Effector memory CD4-positive, alpha-beta T cell (primary cell): ENCODE measurements around the gene CTXND1.

Source experiments
- DNase-seq, 3 donors: peaks; one replicate each; pipeline ENCODE4 v3.0.0-alpha.2; 2020
- H3K27ac ChIP-seq: 2 replicates; pipeline ENCODE4 v1.7.0; 2013; ENCODE audit warnings: mild to moderate bottlenecking, low read length, moderate library complexity; ENCODE audit not compliant: insufficient read depth, poor library complexity, severe bottlenecking
- H3K27me3 ChIP-seq: replicated peaks from 2 replicates; pipeline ENCODE4 v1.7.0; 2013; ENCODE audit warnings: mild to moderate bottlenecking, low read length; ENCODE audit not compliant: insufficient read depth, control insufficient read depth, poor library complexity, severe bottlenecking
- H3K36me3 ChIP-seq: 2 replicates; pipeline ENCODE4 v1.7.0; 2013; ENCODE audit warnings: mild to moderate bottlenecking, low read length, moderate library complexity; ENCODE audit not compliant: control insufficient read depth, insufficient read depth
- H3K4me1 ChIP-seq: 2 replicates; pipeline ENCODE4 v1.7.0; 2013; ENCODE audit warnings: low read length, mild to moderate bottlenecking; ENCODE audit not compliant: control insufficient read depth, insufficient read depth, poor library complexity, severe bottlenecking
- H3K4me3 ChIP-seq: 2 replicates; pipeline ENCODE4 v1.7.0; 2013; ENCODE audit warnings: low read length, low read depth, mild to moderate bottlenecking; ENCODE audit not compliant: insufficient read depth, poor library complexity, severe bottlenecking
- H3K9me3 ChIP-seq: 2 replicates; pipeline ENCODE4 v1.7.0; 2013; ENCODE audit warnings: mild to moderate bottlenecking, low read length, moderate library complexity; ENCODE audit not compliant: control insufficient read depth

The CTXND1 gene

DNA sequence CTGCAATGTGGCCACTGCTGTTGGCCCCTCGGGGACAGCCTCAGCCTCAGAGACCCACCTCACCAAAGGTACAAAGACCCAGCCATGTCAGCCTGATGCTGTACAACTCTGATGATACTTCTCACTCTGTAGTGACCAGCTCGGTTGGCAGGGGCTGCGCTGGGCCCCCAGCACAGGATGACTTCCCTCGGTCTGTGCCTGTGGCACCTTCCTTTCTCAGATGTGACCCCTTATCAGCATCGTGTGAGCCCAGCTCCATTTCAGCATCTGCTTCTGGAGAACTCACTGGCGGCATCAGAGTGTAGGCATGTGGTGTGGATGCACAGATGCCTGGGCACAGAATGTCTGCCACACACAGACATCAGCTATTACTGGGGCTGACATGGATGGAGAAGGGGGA lies 25.1 kb upstream of the CTXND1 start:
- H3K4me3 ChIP-seq, result no peak overlapping the region
- no peak for DNase-seq
- H3K4me1 ChIP-seq, result no peaks in the 10 kb centered on the region
- no peaks in the 10 kb centered on the region for H3K27me3 ChIP-seq
- H3K27ac ChIP-seq, result no peak overlapping the region
- no peaks in the 10 kb centered on the region for H3K36me3 ChIP-seq
- H3K9me3 ChIP-seq, result no peaks in the 10 kb centered on the region

DNA sequence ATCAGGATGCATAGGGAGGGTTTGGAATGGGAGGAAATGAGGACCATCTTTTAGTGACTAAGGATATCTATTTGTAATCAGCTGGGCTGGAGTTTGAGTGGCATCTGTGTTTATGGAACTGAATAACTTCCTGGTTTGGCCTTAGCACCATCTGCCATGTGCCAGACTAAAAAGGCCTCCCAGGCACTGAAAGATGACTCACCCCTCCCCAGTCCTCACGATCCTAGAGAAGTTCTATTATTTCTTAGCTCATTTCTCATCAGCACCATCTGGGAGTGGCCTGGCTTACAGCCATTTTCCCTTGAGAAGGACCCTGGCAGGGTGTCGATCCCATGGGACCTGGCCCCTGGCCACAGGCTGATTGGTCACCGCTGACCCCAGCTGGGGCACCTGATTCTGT lies 23.9 kb upstream of the CTXND1 start:
- Histone ChIP-seq H3K36me3 (no peaks in the 10 kb centered on the region), H3K4me3 (no peak overlapping the region), H3K27me3 (no peaks in the 10 kb centered on the region), H3K4me1 (no peaks in the 10 kb centered on the region), H3K27ac (no peak overlapping the region), H3K9me3 (no peaks in the 10 kb centered on the region)
- DNase-seq, result no peak

DNA sequence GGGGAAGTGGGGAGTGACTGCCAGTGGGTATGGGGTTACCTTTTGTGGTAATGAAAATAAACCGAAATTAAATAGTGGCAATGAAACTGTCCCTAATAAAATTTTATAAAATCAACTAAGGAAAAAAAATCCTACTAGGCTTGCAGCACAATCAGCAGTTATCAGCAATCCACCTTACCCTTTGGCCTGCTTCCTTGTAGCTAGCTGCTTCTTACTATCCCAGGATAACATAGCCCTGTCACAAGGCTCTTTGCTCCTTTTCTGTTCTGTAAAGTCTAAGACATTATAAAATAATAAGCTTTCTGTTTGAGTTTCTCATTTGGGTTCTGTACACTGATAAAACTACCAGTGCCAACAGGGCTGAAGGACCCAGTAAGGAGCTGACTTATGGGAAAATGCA lies 23.0 kb upstream of the CTXND1 start:
- Histone ChIP-seq H3K4me3 (no peak overlapping the region), H3K9me3 (no peaks in the 10 kb centered on the region), H3K36me3 (no peaks in the 10 kb centered on the region), H3K4me1 (no peaks in the 10 kb centered on the region), H3K27me3 (no peaks in the 10 kb centered on the region), H3K27ac (no peak overlapping the region)
- DNase-seq, result no peak

DNA sequence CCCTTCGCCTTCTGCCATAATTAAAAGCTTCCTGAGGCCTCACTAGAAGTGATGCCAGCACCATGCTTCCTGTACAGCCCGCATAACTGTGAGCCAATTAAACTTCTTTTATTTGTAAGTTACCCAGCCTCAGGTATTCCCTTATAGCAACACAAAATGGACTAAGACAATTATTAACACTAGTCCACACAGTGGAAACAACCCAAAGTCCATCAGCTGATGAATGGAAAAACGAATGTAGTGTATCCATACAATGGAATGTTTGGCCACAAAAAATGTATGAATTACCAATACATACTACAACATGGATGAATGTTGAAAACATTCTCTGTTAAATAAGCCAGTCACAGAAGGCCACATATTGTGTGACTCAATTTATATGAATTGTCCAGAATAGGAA lies 22.5 kb upstream of the CTXND1 start:
- no peaks in the 10 kb centered on the region for H3K4me1 ChIP-seq
- H3K9me3 ChIP-seq, result no peaks in the 10 kb centered on the region
- no peak overlapping the region for H3K4me3 ChIP-seq
- no peak overlapping the region for H3K27ac ChIP-seq
- no peaks in the 10 kb centered on the region for H3K27me3 ChIP-seq
- no peaks in the 10 kb centered on the region for H3K36me3 ChIP-seq
- no peak for DNase-seq

- no peaks in the 10 kb centered on the region for H3K27me3 ChIP-seq
- H3K27ac ChIP-seq, result no peak overlapping the region
- no peaks in the 10 kb centered on the region for H3K36me3 ChIP-seq
- H3K9me3 ChIP-seq, result no peaks in the 10 kb centered on the region
- no peaks in the 10 kb centered on the region for H3K4me1 ChIP-seq
- no peak overlapping the region for H3K4me3 ChIP-seq
- no peak for DNase-seq
Observed at GRCh38 chr15:80272987-80273386, 21.0 kb upstream of the CTXND1 start.

GRCh38 chr15:80270472-80270871 lies 18.5 kb upstream of the CTXND1 start:
- Histone ChIP-seq H3K27me3 (no peaks in the 10 kb centered on the region), H3K27ac (no peak overlapping the region), H3K4me1 (no peaks in the 10 kb centered on the region), H3K36me3 (no peaks in the 10 kb centered on the region), H3K4me3 (no peak overlapping the region), H3K9me3 (no peaks in the 10 kb centered on the region)
- no peak for DNase-seq

GRCh38 chr15:80268101-80268500 lies 16.1 kb upstream of the CTXND1 start:
- no peak for DNase-seq

DNA sequence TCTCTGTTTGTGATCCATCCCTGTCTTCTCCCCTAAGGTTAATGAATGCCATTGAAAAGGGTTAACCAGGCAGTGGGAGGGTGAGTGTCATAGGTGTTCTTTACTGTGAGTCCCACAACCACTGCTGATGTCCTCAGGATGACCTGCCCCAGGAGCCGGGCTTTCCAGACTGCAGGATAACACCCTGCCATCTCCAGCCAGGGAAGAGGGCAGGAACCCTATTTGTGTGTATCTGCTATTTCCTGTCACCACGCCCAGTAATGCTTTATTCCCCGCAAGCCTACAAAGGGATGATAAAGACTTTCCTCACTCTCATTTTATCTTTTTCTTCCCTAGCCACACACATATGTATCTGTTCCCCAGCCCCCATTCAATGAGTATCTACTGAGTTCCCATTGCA lies 15.6 kb upstream of the CTXND1 start:
- H3K4me3 ChIP-seq, result no peak overlapping the region
- no peaks in the 10 kb centered on the region for H3K4me1 ChIP-seq
- no peak for DNase-seq
- H3K27ac ChIP-seq, result no peak overlapping the region
- H3K27me3 ChIP-seq, result no peaks in the 10 kb centered on the region
- H3K9me3 ChIP-seq, result no peaks in the 10 kb centered on the region
- H3K36me3 ChIP-seq, result no peaks in the 10 kb centered on the region

More at GRCh38 chr15:80268101-80268500, 16.1 kb upstream of the CTXND1 start:
- H3K27me3 ChIP-seq, result no peaks in the 10 kb centered on the region
- H3K4me1 ChIP-seq, result no peaks in the 10 kb centered on the region
- no peak overlapping the region for H3K4me3 ChIP-seq
- no peaks in the 10 kb centered on the region for H3K36me3 ChIP-seq
- no peak overlapping the region for H3K27ac ChIP-seq
- H3K9me3 ChIP-seq, result no peaks in the 10 kb centered on the region

DNA sequence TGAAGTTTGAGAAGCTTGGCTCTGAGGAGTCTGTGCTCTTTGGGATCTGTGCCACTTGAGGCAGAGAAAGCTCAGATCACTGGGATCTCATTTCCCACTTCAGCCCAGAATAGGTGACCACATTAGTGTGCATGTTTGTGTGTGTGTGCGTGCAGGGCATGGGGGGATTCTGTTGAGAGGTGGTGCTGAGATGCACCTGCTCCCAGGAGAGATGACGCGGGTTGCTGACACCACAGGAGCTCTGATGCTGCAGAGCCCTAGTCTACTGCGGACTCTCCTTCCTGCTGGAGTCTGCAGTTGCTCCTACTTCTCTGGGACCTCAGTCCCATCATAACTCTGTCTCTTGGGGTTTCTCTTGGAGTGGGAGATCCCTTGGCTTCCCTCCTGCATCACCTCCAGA lies 14.7 kb upstream of the CTXND1 start:
- H3K4me1 ChIP-seq, result no peaks in the 10 kb centered on the region
- H3K27ac ChIP-seq, result no peak overlapping the region
- H3K4me3 ChIP-seq, result no peak overlapping the region
- no peak for DNase-seq
- H3K9me3 ChIP-seq, result no peaks in the 10 kb centered on the region
- H3K27me3 ChIP-seq, result no peaks in the 10 kb centered on the region
- no peaks in the 10 kb centered on the region for H3K36me3 ChIP-seq

DNA sequence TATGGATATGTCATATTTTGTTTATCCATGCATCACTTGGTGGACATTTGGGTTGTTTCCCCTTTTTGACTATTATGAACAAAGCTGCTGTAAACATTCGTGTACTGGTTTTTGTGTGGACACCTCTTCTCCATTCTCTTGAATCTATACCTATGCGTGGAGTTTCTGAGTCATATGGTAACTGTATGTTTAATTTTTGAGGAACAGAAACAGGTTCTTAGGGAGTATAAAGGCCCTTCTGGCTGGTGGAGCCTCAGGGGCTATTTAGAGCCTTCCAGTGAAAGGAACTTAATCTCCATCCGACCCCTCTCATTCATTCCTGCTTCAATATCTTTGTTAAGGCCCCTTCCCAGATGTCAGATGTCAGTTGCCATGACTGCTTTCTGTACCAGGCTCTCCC lies 14.1 kb upstream of the CTXND1 start:
- DNase-seq, result no peak
- Histone ChIP-seq H3K4me3 (no peak overlapping the region), H3K27ac (no peak overlapping the region), H3K36me3 (no peaks in the 10 kb centered on the region), H3K27me3 (no peaks in the 10 kb centered on the region), H3K4me1 (no peaks in the 10 kb centered on the region), H3K9me3 (no peaks in the 10 kb centered on the region)

DNA sequence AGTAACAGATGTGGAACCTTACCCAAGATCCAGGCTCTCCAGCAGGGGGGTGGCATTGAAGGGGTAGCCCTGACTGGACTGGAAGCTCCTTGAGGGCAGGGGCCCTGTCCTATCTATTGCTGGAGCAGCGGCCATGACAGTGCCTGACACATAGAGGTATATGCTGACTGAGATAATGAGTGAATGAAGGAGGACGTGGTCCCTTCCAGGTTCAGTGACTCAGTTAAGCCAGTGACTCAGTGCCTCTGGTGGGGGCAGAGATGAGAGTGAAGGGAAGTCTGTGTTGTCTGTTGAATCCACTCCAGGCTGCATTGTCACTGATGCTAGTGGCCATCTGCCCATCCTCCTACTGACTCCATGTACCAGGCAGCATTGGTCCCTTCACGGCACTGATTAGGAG lies 13.0 kb upstream of the CTXND1 start:
- H3K4me3 ChIP-seq, result no peak overlapping the region
- no peaks in the 10 kb centered on the region for H3K4me1 ChIP-seq
- no peak for DNase-seq
- no peak overlapping the region for H3K27ac ChIP-seq
- H3K36me3 ChIP-seq, result no peaks in the 10 kb centered on the region
- H3K9me3 ChIP-seq, result no peaks in the 10 kb centered on the region
- H3K27me3 ChIP-seq, result peaks cover 2% of the 10 kb centered on the region
